Measurements from ENCODE around the gene AVEN. TPM values are rescaled to one million over a fixed set of nuclear protein-coding genes. Genes with fewer than 3 reads are reported as not detected.

Gene AVEN
- total and polyA plus RNA-seq, 2 experiments from 2014 or later: 7.7 to 10.3 TPM

DNA sequence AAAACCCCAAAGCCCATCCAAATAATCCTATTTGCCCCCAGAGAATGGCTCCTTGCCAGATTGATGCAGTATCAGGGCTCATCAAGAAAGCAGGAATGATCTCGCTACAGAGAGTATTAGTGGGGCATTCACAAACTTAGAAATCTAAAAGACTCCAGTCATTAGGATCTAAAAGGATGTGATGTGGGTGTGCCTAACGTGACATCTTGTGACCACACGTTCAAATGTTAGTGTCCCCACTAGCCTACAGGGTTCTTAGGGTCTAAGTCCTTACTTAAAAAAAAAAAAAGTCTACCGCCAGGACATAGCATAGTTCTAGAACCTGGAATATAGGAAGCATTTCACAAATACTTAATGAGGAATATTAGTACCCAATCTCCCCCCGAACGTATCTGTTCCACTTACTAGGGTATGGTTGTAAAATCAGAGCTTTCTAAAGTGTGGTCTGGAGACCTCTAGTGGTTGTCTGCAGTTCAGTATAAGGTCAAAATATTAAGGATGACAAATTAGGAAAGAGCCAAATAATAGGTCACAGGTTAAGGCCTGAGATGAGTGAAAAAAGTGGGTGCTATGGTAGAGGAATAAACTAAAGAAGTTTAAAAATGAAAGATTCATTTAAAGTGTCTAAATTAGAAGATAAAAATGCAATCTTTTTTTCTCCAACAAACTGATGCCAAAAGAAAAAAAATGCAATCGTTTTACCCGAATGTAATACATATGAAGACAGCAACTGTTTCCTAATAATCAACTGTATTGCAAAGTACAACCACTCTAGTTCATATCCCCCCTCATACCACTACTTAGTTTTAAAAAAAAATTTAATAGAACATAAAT is 75.0 kb downstream of the AVEN start:
- H3F3A ChIP-seq (replicated peaks; ENCODE audit: low read depth): no peaks in the 10 kb centered on the region
- TF ChIP-seq JUNB (IDR thresholded peaks at IDR 0.05; ENCODE audit: unreplicated experiment) (no peak), CREB1 (CRISPR knock-in tag; IDR thresholded peaks at IDR 0.05; ENCODE audit: low read depth) (no peak), REST (IDR thresholded peaks at IDR 0.05; ENCODE audit: unreplicated experiment) (no peak)
- TF ChIP-seq, protein P1, sequence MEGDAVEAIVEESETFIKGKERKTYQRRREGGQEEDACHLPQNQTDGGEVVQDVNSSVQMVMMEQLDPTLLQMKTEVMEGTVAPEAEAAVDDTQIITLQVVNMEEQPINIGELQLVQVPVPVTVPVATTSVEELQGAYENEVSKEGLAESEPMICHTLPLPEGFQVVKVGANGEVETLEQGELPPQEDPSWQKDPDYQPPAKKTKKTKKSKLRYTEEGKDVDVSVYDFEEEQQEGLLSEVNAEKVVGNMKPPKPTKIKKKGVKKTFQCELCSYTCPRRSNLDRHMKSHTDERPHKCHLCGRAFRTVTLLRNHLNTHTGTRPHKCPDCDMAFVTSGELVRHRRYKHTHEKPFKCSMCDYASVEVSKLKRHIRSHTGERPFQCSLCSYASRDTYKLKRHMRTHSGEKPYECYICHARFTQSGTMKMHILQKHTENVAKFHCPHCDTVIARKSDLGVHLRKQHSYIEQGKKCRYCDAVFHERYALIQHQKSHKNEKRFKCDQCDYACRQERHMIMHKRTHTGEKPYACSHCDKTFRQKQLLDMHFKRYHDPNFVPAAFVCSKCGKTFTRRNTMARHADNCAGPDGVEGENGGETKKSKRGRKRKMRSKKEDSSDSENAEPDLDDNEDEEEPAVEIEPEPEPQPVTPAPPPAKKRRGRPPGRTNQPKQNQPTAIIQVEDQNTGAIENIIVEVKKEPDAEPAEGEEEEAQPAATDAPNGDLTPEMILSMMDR (conservative IDR thresholded peaks at IDR 0.05; ENCODE audit: low read depth in 2 of 2): peak; percentile 78 to 93
- no peaks in the 10 kb centered on the region for H3K4me1 ChIP-seq (ENCODE audit: insufficient read depth)
- H3K4me1 Mint-ChIP-seq: peaks cover 4% of the 10 kb centered on the region; the same call in 2 of the 3 replicates
- no peaks in the 10 kb centered on the region for H3K79me2 ChIP-seq (replicated peaks; ENCODE audit: insufficient read depth)
- no peak overlapping the region for H3K27ac Mint-ChIP-seq
- H3K4me3 Mint-ChIP-seq: no peak overlapping the region
- H3K4me3 ChIP-seq: no peak overlapping the region
- DNase-seq (ENCODE audit: low spot score) (peak; percentile 75), ATAC-seq (peak; percentile 86)
- no peaks in the 10 kb centered on the region for H3K9me3 Mint-ChIP-seq
- H3K36me3 ChIP-seq (ENCODE audit: insufficient read depth): no peaks in the 10 kb centered on the region
- no peak overlapping the region for H3K27ac ChIP-seq (ENCODE audit: low read depth)
- no peaks in the 10 kb centered on the region for H3K9me2 ChIP-seq (ENCODE audit: insufficient read depth)
- H3K4me2 ChIP-seq: no peak overlapping the region
- no peaks in the 10 kb centered on the region for H4K20me1 ChIP-seq (replicated peaks; ENCODE audit: insufficient read depth)
- no peaks in the 10 kb centered on the region for H3K27me3 ChIP-seq (ENCODE audit: insufficient read depth)
- no peaks in the 10 kb centered on the region for H3K27me3 Mint-ChIP-seq (ENCODE audit: insufficient read depth, low read depth, poor library complexity)
- H3K36me3 Mint-ChIP-seq (ENCODE audit: low read depth): no peaks in the 10 kb centered on the region
- no peak overlapping the region for H2AFZ ChIP-seq

DNA sequence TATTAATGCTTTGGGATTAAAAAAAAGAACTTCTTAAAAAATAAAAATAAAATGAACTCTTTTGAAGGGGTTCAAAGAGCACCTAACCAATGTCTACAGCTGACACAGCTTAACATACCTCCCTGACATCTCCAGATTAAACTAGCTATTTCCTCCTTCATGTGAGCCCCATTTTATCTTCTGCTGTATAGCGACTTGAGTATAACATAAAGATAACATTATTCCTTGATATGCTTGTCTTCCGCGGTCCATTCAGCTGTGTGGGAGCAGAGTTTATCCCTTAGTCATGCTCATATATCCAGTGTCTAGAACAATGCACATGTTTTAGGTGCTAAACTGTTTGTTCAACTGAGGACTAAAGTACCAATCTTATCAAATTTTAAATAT is 78.5 kb downstream of the AVEN start:
- Histone ChIP-seq H2AFZ (no peak overlapping the region), H3K4me3 (no peak overlapping the region), H3K4me2 (no peak overlapping the region), H3K36me3 (ENCODE audit: insufficient read depth) (no peaks in the 10 kb centered on the region), H3K79me2 (replicated peaks; ENCODE audit: insufficient read depth) (no peaks in the 10 kb centered on the region), H3F3A (replicated peaks; ENCODE audit: low read depth) (no peaks in the 10 kb centered on the region), H3K27ac (ENCODE audit: low read depth) (no peak overlapping the region), H4K20me1 (replicated peaks; ENCODE audit: insufficient read depth) (0 out of 2 replicates have a peak, but pooled peaks cover 2% of the 10 kb centered on the region), H3K4me1 (ENCODE audit: insufficient read depth) (no peaks in the 10 kb centered on the region), H3K9me2 (ENCODE audit: insufficient read depth) (no peaks in the 10 kb centered on the region), H3K27me3 (ENCODE audit: insufficient read depth) (no peaks in the 10 kb centered on the region)
- no peak overlapping the region for H3K4me3 Mint-ChIP-seq
- DNase-seq (ENCODE audit: low spot score): no peak
- no peaks in the 10 kb centered on the region for H3K9me3 Mint-ChIP-seq
- no peaks in the 10 kb centered on the region for H3K36me3 Mint-ChIP-seq (ENCODE audit: low read depth)
- no peak overlapping the region for H3K27ac Mint-ChIP-seq
- no peak for ATAC-seq
- H3K27me3 Mint-ChIP-seq (ENCODE audit: insufficient read depth, low read depth, poor library complexity): no peaks in the 10 kb centered on the region
- no peaks in the 10 kb centered on the region; the same call in 2 of the 3 replicates for H3K4me1 Mint-ChIP-seq
- TF ChIP-seq NANOG (IDR thresholded peaks at IDR 0.05; ENCODE audit: borderline replicate concordance) (no peak), ZNF462 (CRISPR knock-in tag; IDR thresholded peaks at IDR 0.05) (no peak), EZH2phosphoT487 (IDR thresholded peaks at IDR 0.05; ENCODE audit: unreplicated experiment) (no peak), CREB1 (CRISPR knock-in tag; IDR thresholded peaks at IDR 0.05; ENCODE audit: low read depth) (no peak), JUNB (IDR thresholded peaks at IDR 0.05; ENCODE audit: unreplicated experiment) (no peak), EZH2 (IDR thresholded peaks at IDR 0.05; ENCODE audit: low read depth, unreplicated experiment) (no peak), ZNF331 (CRISPR knock-in tag; IDR thresholded peaks at IDR 0.05; ENCODE audit: low read depth) (no peak)

All from GM23338 (cell line).